Measurements from ENCODE around the gene ELF2.

GRCh38 chr4:139042981-139043460 is 134.0 kb downstream of the ELF2 start:
- no peak for TF ChIP-seq CTCF (IDR thresholded peaks at IDR 0.05)
- no peak for TF ChIP-seq POLR2A (IDR thresholded peaks at IDR 0.05)

All from thyroid gland (tissue), 4 donors.